ENCODE results near the gene MPPED2. TPM values are rescaled to one million over a fixed set of nuclear protein-coding genes. Genes with fewer than 3 reads are reported as not detected.

Gene MPPED2
- total RNA-seq, 1 experiment from 2014 or later: 4.7 TPM

DNA sequence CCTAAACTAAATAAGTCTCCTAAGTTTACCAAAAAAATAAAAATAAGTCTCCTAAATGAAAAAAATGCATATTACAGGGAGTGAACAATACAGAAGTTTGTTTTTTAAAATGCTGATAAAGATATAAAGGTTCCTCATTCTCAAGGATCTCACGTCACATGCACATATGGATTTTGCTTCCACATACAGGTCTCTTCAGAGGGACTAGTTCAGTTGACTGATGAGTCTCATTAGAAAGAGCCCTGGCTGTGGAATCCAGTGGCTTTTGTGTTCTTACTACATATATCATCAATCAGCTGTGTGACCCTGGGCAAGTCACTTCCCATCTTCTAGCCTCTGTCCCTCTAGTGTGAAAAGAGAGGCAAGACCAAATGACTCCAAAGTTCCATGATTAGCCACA is 43.1 kb downstream of the MPPED2 start:
- Histone ChIP-seq H3K4me1 (ENCODE audit: insufficient read depth, low read length) (peaks cover 23% of the 10 kb centered on the region; the same call in 1 of the 2 replicates), H3K14ac (ENCODE audit: insufficient read depth, low read length) (no peak overlapping the region), H3K27ac (ENCODE audit: insufficient read length, low read depth, low read length) (no peak overlapping the region), H3K9ac (ENCODE audit: extremely low read depth, insufficient read length, low read length) (no peak overlapping the region), H3K9me3 (ENCODE audit: control insufficient read depth, low read depth, low read length) (no peaks in the 10 kb centered on the region), H4K5ac (ENCODE audit: insufficient read length, low read depth, low read length) (no peak overlapping the region), H3K27me3 (ENCODE audit: insufficient read depth, low read length) (no peaks in the 10 kb centered on the region; the same call in 1 of the 2 replicates), H3K4me2 (ENCODE audit: insufficient read depth, insufficient read length, low read length) (no peak overlapping the region), H2AFZ (ENCODE audit: low read length) (no peak overlapping the region), H3K79me1 (ENCODE audit: insufficient read depth, low read depth, low read length, poor library complexity, severe bottlenecking) (no peaks in the 10 kb centered on the region), H3K79me2 (ENCODE audit: insufficient read depth, low read length) (no peaks in the 10 kb centered on the region), H4K8ac (replicated peaks; ENCODE audit: insufficient read length, low read depth, low read length) (no peak overlapping the region), H3K56ac (ENCODE audit: insufficient read length, low read depth, low read length) (no peak overlapping the region), H4K91ac (ENCODE audit: insufficient read length, low read depth, low read length) (no peak overlapping the region), H2BK20ac (ENCODE audit: low read depth, low read length, poor library complexity, severe bottlenecking) (no peak overlapping the region), H3T11ph (ENCODE audit: low read length) (no peak overlapping the region), H2AK5ac (ENCODE audit: insufficient read length, low read length) (no peak overlapping the region), H2BK5ac (ENCODE audit: insufficient read length, low read length) (no peak overlapping the region), H4K20me1 (ENCODE audit: control insufficient read depth, insufficient read depth, insufficient read length) (no peaks in the 10 kb centered on the region), H3K18ac (ENCODE audit: insufficient read length, low read depth, low read length) (no peak overlapping the region), H3K23me2 (ENCODE audit: insufficient read length, low read depth, low read length, poor library complexity, severe bottlenecking) (no peaks in the 10 kb centered on the region), H2BK120ac (ENCODE audit: low read depth, low read length, poor library complexity, severe bottlenecking) (no peak overlapping the region), H3K23ac (ENCODE audit: insufficient read length, low read depth, low read length) (no peak overlapping the region), H3K4ac (ENCODE audit: low read depth, low read length) (no peak overlapping the region), H2BK12ac (ENCODE audit: insufficient read length, low read depth, low read length) (no peak overlapping the region), H2BK15ac (ENCODE audit: low read depth, low read length) (no peak overlapping the region)
- Mint-ChIP-seq H3K36me3 (ENCODE audit: insufficient read depth in 1 of 3, low read depth in 3 of 3) (peaks cover 0 to 3% (median 0%) of the 10 kb centered on the region in 3 experiments; a peak in 1 of 7 replicates), H3K4me1 (peaks cover 44 to 46% of the 10 kb centered on the region in 2 experiments), H3K27me3 (ENCODE audit: low read depth) (peaks cover 46% of the 10 kb centered on the region), H3K27ac (no peak overlapping the region), H3K4me3 (no peak overlapping the region), H3K9me3 (no peaks in the 10 kb centered on the region)
- no CpG with 5 or more reads among the region's 1 CpG for WGBS (ENCODE audit: extremely low coverage, insufficient read length, low lambda C conversion rate)
- no peak for DNase-seq
- TF ChIP-seq, protein P1, sequence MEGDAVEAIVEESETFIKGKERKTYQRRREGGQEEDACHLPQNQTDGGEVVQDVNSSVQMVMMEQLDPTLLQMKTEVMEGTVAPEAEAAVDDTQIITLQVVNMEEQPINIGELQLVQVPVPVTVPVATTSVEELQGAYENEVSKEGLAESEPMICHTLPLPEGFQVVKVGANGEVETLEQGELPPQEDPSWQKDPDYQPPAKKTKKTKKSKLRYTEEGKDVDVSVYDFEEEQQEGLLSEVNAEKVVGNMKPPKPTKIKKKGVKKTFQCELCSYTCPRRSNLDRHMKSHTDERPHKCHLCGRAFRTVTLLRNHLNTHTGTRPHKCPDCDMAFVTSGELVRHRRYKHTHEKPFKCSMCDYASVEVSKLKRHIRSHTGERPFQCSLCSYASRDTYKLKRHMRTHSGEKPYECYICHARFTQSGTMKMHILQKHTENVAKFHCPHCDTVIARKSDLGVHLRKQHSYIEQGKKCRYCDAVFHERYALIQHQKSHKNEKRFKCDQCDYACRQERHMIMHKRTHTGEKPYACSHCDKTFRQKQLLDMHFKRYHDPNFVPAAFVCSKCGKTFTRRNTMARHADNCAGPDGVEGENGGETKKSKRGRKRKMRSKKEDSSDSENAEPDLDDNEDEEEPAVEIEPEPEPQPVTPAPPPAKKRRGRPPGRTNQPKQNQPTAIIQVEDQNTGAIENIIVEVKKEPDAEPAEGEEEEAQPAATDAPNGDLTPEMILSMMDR (conservative IDR thresholded peaks at IDR 0.05): no peak

All from H9 (cell line).